Measurements from ENCODE around the gene NAV2.

NAV2 gene

DNA sequence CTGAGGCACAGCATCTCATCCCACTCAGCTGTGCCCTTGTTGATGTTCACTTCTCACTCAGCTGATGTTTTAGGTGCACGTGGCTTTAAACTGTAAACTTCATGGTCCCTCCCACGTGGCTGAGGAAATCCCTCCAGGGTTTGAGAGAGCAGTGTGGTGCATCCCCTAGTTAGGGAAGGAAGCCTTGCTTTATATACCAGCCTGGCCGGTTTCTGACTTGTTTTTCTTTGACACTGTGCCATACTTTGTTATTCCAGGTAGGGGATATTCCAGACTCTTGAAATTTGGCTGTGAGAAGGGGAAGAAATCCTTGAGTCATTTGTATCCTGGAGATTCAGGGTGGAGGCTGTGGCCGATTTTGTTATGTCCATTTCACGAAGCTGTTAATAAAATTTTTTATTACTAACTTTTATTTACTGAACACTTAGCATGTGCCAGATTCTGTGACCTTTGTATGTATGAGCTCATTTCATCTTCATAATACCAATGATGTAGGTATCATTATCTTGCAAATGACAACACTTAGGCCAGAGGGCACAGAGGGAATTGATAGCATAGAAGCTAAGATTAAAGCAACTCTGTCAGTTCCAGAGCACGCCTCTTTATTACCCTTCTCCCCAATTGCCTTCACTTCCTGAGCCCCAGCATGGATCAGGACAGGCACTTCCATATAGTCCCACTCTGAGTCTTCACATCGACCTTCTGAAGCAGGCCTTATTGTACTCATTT is 116.6 kb downstream of the NAV2 start:
- Histone ChIP-seq H3K4me1 (ENCODE audit: control insufficient read depth, insufficient read depth, low read length) (peaks cover 8% of the 10 kb centered on the region), H3K36me3 (ENCODE audit: insufficient read depth, low read length) (peaks cover 68% of the 10 kb centered on the region), H3K4me3 (ENCODE audit: low read length) (no peak overlapping the region), H3K9me3 (replicated peaks; ENCODE audit: low read length) (no peaks in the 10 kb centered on the region), H3K9ac (ENCODE audit: low read depth, low read length) (no peak overlapping the region), H3K27me3 (ENCODE audit: control insufficient read depth, insufficient read depth, low read length) (no peaks in the 10 kb centered on the region), H3K4me2 (ENCODE audit: low read length) (no peak overlapping the region)

GRCh38 chr11:19832086-19832750 is 119.6 kb downstream of the NAV2 start:
- Histone ChIP-seq H3K9ac (ENCODE audit: low read depth, low read length) (no peak overlapping the region), H3K4me2 (ENCODE audit: low read length) (no peak overlapping the region), H3K36me3 (ENCODE audit: insufficient read depth, low read length) (peaks cover 79% of the 10 kb centered on the region), H3K4me3 (ENCODE audit: low read length) (no peak overlapping the region), H3K27me3 (ENCODE audit: control insufficient read depth, insufficient read depth, low read length) (no peaks in the 10 kb centered on the region), H3K4me1 (ENCODE audit: control insufficient read depth, insufficient read depth, low read length) (peaks cover 12% of the 10 kb centered on the region), H3K9me3 (replicated peaks; ENCODE audit: low read length) (no peaks in the 10 kb centered on the region)

DNA sequence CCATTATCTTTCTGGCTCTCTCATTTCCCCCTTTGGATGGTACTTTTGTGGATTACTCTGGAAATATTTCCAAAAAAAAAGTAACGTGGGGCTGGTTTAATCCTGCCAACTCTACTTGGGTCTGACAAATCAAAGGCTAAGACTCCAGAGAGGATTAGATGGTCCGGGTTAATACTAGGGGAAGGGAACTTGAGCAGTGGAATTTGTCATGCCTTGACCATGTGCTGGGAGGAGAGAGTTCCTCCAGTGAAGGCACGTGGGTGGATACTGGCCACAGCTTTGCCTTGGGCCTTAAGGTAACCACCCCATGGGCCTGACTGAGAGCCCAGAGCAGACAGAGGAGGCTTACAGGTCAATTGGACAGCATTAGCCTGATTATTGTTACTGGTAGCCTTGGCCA is 120.3 kb downstream of the NAV2 start:
- Histone ChIP-seq H3K4me3 (ENCODE audit: low read length) (no peak overlapping the region), H3K9me3 (replicated peaks; ENCODE audit: low read length) (no peaks in the 10 kb centered on the region), H3K9ac (ENCODE audit: low read depth, low read length) (no peak overlapping the region), H3K36me3 (ENCODE audit: insufficient read depth, low read length) (peaks cover 86% of the 10 kb centered on the region), H3K4me2 (ENCODE audit: low read length) (no peak overlapping the region), H3K4me1 (ENCODE audit: control insufficient read depth, insufficient read depth, low read length) (peaks cover 12% of the 10 kb centered on the region), H3K27me3 (ENCODE audit: control insufficient read depth, insufficient read depth, low read length) (no peaks in the 10 kb centered on the region)

- peaks cover 12% of the 10 kb centered on the region for H3K4me1 ChIP-seq (ENCODE audit: control insufficient read depth, insufficient read depth, low read length)
- no peak overlapping the region for H3K4me3 ChIP-seq (ENCODE audit: low read length)
- no peaks in the 10 kb centered on the region for H3K27me3 ChIP-seq (ENCODE audit: control insufficient read depth, insufficient read depth, low read length)
- no peak overlapping the region for H3K9ac ChIP-seq (ENCODE audit: low read depth, low read length)
- peaks cover 84% of the 10 kb centered on the region for H3K36me3 ChIP-seq (ENCODE audit: insufficient read depth, low read length)
- no peaks in the 10 kb centered on the region for H3K9me3 ChIP-seq (replicated peaks; ENCODE audit: low read length)
- no peak overlapping the region for H3K4me2 ChIP-seq (ENCODE audit: low read length)
These were observed 122.1 kb downstream of the NAV2 start for GRCh38 chr11:19834771-19835170.

GRCh38 chr11:19836666-19837065 is 124.0 kb downstream of the NAV2 start:
- peaks cover 75% of the 10 kb centered on the region for H3K36me3 ChIP-seq (ENCODE audit: insufficient read depth, low read length)

GRCh38 chr11:19838994-19839768 is 126.5 kb downstream of the NAV2 start:
- Histone ChIP-seq H3K36me3 (ENCODE audit: insufficient read depth, low read length) (peaks cover 69% of the 10 kb centered on the region), H3K4me3 (ENCODE audit: low read length) (no peak overlapping the region), H3K9me3 (replicated peaks; ENCODE audit: low read length) (no peaks in the 10 kb centered on the region), H3K9ac (ENCODE audit: low read depth, low read length) (no peak overlapping the region), H3K4me1 (ENCODE audit: control insufficient read depth, insufficient read depth, low read length) (peaks cover 20% of the 10 kb centered on the region), H3K4me2 (ENCODE audit: low read length) (no peak overlapping the region), H3K27me3 (ENCODE audit: control insufficient read depth, insufficient read depth, low read length) (no peaks in the 10 kb centered on the region)

More at GRCh38 chr11:19836666-19837065, 124.0 kb downstream of the NAV2 start:
- no peaks in the 10 kb centered on the region for H3K27me3 ChIP-seq (ENCODE audit: control insufficient read depth, insufficient read depth, low read length)
- peaks cover 9% of the 10 kb centered on the region for H3K4me1 ChIP-seq (ENCODE audit: control insufficient read depth, insufficient read depth, low read length)
- H3K4me3 ChIP-seq (ENCODE audit: low read length): no peak overlapping the region
- no peak overlapping the region for H3K9ac ChIP-seq (ENCODE audit: low read depth, low read length)
- H3K9me3 ChIP-seq (replicated peaks; ENCODE audit: low read length): no peaks in the 10 kb centered on the region
- no peak overlapping the region for H3K4me2 ChIP-seq (ENCODE audit: low read length)

DNA sequence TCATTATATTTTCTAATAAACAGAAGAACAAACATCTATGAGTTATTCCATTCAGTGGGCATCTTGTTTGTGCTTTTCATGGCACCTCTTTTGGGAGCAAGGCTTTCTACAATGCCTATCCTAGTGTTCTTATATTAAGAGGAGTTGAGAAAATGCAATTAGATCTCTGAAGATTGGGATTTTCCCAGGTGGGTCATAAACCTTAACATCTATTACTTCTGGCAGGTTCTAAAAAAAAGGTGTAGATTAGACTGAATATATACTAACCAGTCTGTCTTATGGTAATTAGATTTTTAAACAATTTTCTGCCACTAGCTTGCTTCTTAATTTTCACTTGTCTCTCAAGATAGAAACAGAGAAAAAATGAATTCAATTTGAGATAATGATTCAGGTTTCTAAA is 128.3 kb downstream of the NAV2 start:
- Histone ChIP-seq H3K4me1 (ENCODE audit: control insufficient read depth, insufficient read depth, low read length) (peaks cover 16% of the 10 kb centered on the region), H3K4me2 (ENCODE audit: low read length) (no peak overlapping the region), H3K36me3 (ENCODE audit: insufficient read depth, low read length) (peaks cover 70% of the 10 kb centered on the region), H3K27me3 (ENCODE audit: control insufficient read depth, insufficient read depth, low read length) (no peaks in the 10 kb centered on the region), H3K9me3 (replicated peaks; ENCODE audit: low read length) (no peaks in the 10 kb centered on the region), H3K4me3 (ENCODE audit: low read length) (no peak overlapping the region), H3K9ac (ENCODE audit: low read depth, low read length) (no peak overlapping the region)

DNA sequence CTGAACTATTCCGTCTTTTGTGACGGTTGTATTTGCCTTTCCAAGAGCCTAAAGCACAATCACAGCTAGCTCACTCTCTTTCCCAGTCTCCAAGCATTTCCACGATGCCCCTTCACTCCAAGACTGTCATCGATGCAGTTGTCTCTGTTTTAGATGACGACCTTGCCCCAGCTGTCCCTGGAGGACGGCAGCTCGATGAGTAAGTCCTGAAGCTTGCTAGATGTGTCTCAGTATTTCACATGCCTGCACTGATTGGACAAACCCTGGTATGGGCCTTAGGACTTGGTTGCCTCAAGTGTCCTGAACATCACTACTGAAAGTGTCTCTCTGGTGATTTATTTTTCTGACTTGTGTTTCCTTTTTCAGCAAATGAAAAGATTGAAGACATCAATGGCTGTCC is 129.9 kb downstream of the NAV2 start:
- Histone ChIP-seq H3K9me3 (replicated peaks; ENCODE audit: low read length) (no peaks in the 10 kb centered on the region), H3K4me2 (ENCODE audit: low read length) (no peak overlapping the region), H3K4me3 (ENCODE audit: low read length) (no peak overlapping the region), H3K27me3 (ENCODE audit: control insufficient read depth, insufficient read depth, low read length) (no peaks in the 10 kb centered on the region), H3K9ac (ENCODE audit: low read depth, low read length) (no peak overlapping the region), H3K4me1 (ENCODE audit: control insufficient read depth, insufficient read depth, low read length) (peaks cover 16% of the 10 kb centered on the region), H3K36me3 (ENCODE audit: insufficient read depth, low read length) (peaks cover 73% of the 10 kb centered on the region)

GRCh38 chr11:19843079-19843478 is 130.4 kb downstream of the NAV2 start:
- Histone ChIP-seq H3K9me3 (replicated peaks; ENCODE audit: low read length) (no peaks in the 10 kb centered on the region), H3K4me1 (ENCODE audit: control insufficient read depth, insufficient read depth, low read length) (peaks cover 16% of the 10 kb centered on the region), H3K4me3 (ENCODE audit: low read length) (no peak overlapping the region), H3K36me3 (ENCODE audit: insufficient read depth, low read length) (peaks cover 73% of the 10 kb centered on the region), H3K27me3 (ENCODE audit: control insufficient read depth, insufficient read depth, low read length) (no peaks in the 10 kb centered on the region), H3K4me2 (ENCODE audit: low read length) (no peak overlapping the region), H3K9ac (ENCODE audit: low read depth, low read length) (no peak overlapping the region)

DNA sequence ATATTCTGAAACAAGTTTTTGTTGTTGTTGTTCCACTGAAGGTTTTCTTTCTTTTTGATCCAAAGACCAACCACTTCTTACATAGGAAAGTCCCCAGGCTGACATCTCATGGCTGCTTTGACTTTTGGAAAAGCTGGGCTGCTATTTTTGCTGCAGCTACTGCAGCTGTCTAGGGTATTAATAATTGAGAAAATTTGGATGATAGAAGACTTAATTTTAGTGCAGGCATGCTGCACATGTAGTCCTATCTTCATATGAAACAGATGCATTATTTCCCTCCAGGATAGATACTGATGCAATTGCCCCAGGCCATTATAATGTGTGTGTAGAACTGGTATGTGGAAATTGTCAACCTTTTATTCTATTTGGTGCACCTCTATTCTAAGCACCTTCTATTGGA is 131.4 kb downstream of the NAV2 start:
- Histone ChIP-seq H3K4me2 (ENCODE audit: low read length) (no peak overlapping the region), H3K27me3 (ENCODE audit: control insufficient read depth, insufficient read depth, low read length) (no peaks in the 10 kb centered on the region), H3K9ac (ENCODE audit: low read depth, low read length) (no peak overlapping the region), H3K36me3 (ENCODE audit: insufficient read depth, low read length) (peaks cover 71% of the 10 kb centered on the region), H3K4me1 (ENCODE audit: control insufficient read depth, insufficient read depth, low read length) (peaks cover 16% of the 10 kb centered on the region), H3K4me3 (ENCODE audit: low read length) (no peak overlapping the region), H3K9me3 (replicated peaks; ENCODE audit: low read length) (no peaks in the 10 kb centered on the region)

DNA sequence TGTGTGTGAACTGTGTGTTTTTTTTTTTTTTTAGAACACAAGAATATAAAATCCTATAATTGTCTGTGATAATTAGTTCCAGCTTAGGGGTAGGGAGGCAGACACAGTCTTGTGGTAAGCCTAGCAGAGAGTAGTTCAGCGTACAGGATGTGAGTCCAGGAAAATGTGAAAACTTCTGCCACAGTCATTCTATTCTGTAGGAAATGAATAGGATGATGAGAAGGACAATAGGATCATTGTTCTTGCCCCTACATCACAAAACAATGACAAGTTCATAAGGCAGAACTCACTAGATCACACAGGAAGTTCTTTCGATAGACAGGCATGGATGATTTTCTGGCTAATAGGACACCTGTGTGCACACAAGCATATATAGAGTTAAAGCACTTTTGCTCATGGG is 132.2 kb downstream of the NAV2 start:
- Histone ChIP-seq H3K4me2 (ENCODE audit: low read length) (no peak overlapping the region), H3K36me3 (ENCODE audit: insufficient read depth, low read length) (peaks cover 74% of the 10 kb centered on the region), H3K4me3 (ENCODE audit: low read length) (no peak overlapping the region), H3K4me1 (ENCODE audit: control insufficient read depth, insufficient read depth, low read length) (peaks cover 21% of the 10 kb centered on the region), H3K9ac (ENCODE audit: low read depth, low read length) (no peak overlapping the region), H3K9me3 (replicated peaks; ENCODE audit: low read length) (no peaks in the 10 kb centered on the region), H3K27me3 (ENCODE audit: control insufficient read depth, insufficient read depth, low read length) (no peaks in the 10 kb centered on the region)

Data from skeletal muscle satellite cell (primary cell).